Brain microvascular endothelial cell (primary cell): ENCODE results near the gene UGT1A9.
A peak's percentile ranks its signal among the peaks of the same experiment; 100 is the strongest.
"Not testable (repeated sequence)": the region's sequence is repeated elsewhere in the genome, so short reads cannot be mapped to it uniquely, and the experiment has no call there.

Experiments
- DNase-seq: peaks from one replicate; pipeline ENCODE4 v3.0.0-alpha.2; 2020
- H3K27ac ChIP-seq: fragments of 250-450 bp; sonication (Bioruptor Pico); 2 replicates; pipeline ENCODE4 v1.5.1; 2020; ENCODE audit warnings: mild to moderate bottlenecking, moderate library complexity
- H3K27me3 ChIP-seq: fragments of 250-450 bp; sonication (Bioruptor Pico); replicated peaks from 2 replicates; pipeline ENCODE4 v1.5.1; 2020; ENCODE audit warnings: mild to moderate bottlenecking
- H3K36me3 ChIP-seq: fragments of 250-450 bp; sonication (Bioruptor Pico); replicated peaks from 2 replicates; pipeline ENCODE4 v1.5.1; 2020; ENCODE audit warnings: mild to moderate bottlenecking
- H3K4me3 ChIP-seq: 2 replicates; pipeline ENCODE4 v1.5.1; 2011; ENCODE audit warnings: low read depth, mild to moderate bottlenecking, control low read depth, low read length, moderate library complexity
- CTCF ChIP-seq: IDR thresholded peaks from 2 replicates; pipeline ENCODE4 v1.5.1; 2011; ENCODE audit warnings: low read depth, mild to moderate bottlenecking, moderate library complexity, low read length, control low read depth, inconsistent platforms; ENCODE audit errors: missing control alignments
- in situ Hi-C: cut with HindIII; loops from 2 replicates; pipeline ENCODE4 v1.10.0; 2017; ENCODE audit warnings: low sequenced_read_pairs, low pct_ligation_motif_present

The UGT1A9 gene

GRCh38 chr2:233700028-233700635 lies 28.4 kb downstream of the UGT1A9 start:
- Histone ChIP-seq H3K36me3 (no peaks in the 10 kb centered on the region), H3K4me3 (no peak overlapping the region), H3K27ac (peak overlapping the region; percentile 53), H3K27me3 (no peaks in the 10 kb centered on the region)
- DNase-seq = peak; percentile 33
- no peak for TF ChIP-seq CTCF
- in situ Hi-C loops = no loop called here

GRCh38 chr2:233700842-233701241 lies 29.1 kb downstream of the UGT1A9 start:
- DNase-seq, H3K36me3 ChIP-seq, in situ Hi-C loops, H3K4me3 ChIP-seq, H3K27ac ChIP-seq, H3K27me3 ChIP-seq: not testable (repeated sequence)

- Histone ChIP-seq H3K27me3 (no peaks in the 10 kb centered on the region), H3K27ac (no peak overlapping the region), H3K4me3 (no peak overlapping the region), H3K36me3 (no peaks in the 10 kb centered on the region)
- in situ Hi-C loops = no loop called here
- no peak for DNase-seq
- no peak for TF ChIP-seq CTCF
Observed at GRCh38 chr2:233702238-233702637, 30.5 kb downstream of the UGT1A9 start.

- no peak for TF ChIP-seq CTCF
- no peak overlapping the region for H3K4me3 ChIP-seq
- H3K27me3 ChIP-seq = no peaks in the 10 kb centered on the region
- H3K27ac ChIP-seq = no peak overlapping the region
- no peak for DNase-seq
- no peaks in the 10 kb centered on the region for H3K36me3 ChIP-seq
- in situ Hi-C loops = no loop called here
Observed at GRCh38 chr2:233705911-233706506, 34.3 kb downstream of the UGT1A9 start.

GRCh38 chr2:233706720-233707119 lies 35.0 kb downstream of the UGT1A9 start:
- no peaks in the 10 kb centered on the region for H3K27me3 ChIP-seq
- DNase-seq = peak; percentile 35
- no peak for TF ChIP-seq CTCF
- H3K27ac ChIP-seq = no peak overlapping the region
- H3K36me3 ChIP-seq = no peaks in the 10 kb centered on the region
- in situ Hi-C loops = no loop called here
- no peak overlapping the region for H3K4me3 ChIP-seq

GRCh38 chr2:233707940-233708644 lies 36.4 kb downstream of the UGT1A9 start:
- peak; percentile 36 for DNase-seq
- TF ChIP-seq CTCF = no peak
- no peaks in the 10 kb centered on the region for H3K36me3 ChIP-seq
- no peak overlapping the region for H3K27ac ChIP-seq
- no peaks in the 10 kb centered on the region for H3K27me3 ChIP-seq
- in situ Hi-C loops = no loop called here
- H3K4me3 ChIP-seq = no peak overlapping the region
